HG03108 (cell line): ENCODE measurements around the gene EGFL6.

Experiments used
- ATAC-seq: cut with Tn5 transposase; IDR thresholded peaks from one replicate; pipeline ENCODE4 v1.9.1; 2021; ENCODE audit warnings: moderate library complexity; ENCODE audit not compliant: unreplicated experiment

The EGFL6 gene, protein sequence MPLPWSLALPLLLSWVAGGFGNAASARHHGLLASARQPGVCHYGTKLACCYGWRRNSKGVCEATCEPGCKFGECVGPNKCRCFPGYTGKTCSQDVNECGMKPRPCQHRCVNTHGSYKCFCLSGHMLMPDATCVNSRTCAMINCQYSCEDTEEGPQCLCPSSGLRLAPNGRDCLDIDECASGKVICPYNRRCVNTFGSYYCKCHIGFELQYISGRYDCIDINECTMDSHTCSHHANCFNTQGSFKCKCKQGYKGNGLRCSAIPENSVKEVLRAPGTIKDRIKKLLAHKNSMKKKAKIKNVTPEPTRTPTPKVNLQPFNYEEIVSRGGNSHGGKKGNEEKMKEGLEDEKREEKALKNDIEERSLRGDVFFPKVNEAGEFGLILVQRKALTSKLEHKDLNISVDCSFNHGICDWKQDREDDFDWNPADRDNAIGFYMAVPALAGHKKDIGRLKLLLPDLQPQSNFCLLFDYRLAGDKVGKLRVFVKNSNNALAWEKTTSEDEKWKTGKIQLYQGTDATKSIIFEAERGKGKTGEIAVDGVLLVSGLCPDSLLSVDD

DNA sequence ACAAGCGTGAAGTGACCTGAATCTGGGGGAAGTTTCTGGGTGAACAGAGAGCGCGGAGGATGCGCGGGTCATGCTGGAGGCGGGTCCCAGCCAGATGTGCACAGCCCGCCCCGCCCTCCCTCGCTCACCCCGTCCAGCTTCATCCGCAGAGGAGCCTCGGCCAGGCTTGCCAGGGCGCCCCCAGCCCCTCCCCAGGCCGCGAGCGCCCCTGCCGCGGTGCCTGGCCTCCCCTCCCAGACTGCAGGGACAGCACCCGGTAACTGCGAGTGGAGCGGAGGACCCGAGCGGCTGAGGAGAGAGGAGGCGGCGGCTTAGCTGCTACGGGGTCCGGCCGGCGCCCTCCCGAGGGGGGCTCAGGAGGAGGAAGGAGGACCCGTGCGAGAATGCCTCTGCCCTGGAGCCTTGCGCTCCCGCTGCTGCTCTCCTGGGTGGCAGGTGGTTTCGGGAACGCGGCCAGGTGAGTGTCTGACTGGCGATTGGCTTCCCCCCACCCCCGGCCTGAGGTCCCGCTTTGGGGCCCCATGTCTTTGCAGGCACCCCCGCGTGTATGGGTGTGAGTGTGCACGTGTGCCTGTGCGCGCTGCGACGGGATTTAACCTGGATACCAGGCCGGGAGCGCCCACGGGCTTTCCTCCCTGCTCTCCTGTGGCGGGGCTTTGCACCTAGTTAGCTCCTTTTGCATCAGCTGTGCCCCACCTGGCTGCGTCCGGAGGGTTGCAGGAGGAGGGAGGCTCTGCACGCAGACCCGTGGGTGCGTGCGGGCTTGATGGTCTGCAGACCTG lies at the start of gene EGFL6:
TSS of gene EGFL6 (plus strand) at position 123 of the 782 bp plus-strand sequence. CDS start at position 384, 261 bp downstream.
- ATAC-seq, result no peak

- ATAC-seq, result no peak
Observed at GRCh38 chrX:13520351-13520750, 49.0 kb upstream of the EGFL6 start.

DNA sequence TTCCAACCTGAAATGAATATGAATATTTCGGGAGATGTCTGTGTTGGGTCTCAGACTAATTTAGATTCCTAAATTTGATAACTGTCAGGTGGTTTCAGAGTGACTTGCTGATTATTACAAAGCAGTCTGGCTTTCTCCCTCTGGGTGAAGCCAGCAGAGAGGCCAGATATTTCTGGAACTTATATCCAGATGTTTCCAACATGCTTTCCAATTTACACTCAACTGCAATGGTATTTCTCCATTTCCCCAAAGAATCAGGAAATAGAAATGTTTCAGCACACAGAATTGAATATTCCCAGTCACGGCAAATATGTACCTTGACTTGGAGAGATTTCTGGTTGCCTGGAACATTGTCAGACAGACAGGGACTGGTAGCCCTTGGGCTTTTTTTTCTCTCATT lies 48.5 kb upstream of the EGFL6 start:
- ATAC-seq, result no peak

- ATAC-seq, result no peak
Observed at GRCh38 chrX:13522811-13523210, 46.6 kb upstream of the EGFL6 start.

GRCh38 chrX:13533726-13534125 lies 35.7 kb upstream of the EGFL6 start:
- ATAC-seq, result no peak

DNA sequence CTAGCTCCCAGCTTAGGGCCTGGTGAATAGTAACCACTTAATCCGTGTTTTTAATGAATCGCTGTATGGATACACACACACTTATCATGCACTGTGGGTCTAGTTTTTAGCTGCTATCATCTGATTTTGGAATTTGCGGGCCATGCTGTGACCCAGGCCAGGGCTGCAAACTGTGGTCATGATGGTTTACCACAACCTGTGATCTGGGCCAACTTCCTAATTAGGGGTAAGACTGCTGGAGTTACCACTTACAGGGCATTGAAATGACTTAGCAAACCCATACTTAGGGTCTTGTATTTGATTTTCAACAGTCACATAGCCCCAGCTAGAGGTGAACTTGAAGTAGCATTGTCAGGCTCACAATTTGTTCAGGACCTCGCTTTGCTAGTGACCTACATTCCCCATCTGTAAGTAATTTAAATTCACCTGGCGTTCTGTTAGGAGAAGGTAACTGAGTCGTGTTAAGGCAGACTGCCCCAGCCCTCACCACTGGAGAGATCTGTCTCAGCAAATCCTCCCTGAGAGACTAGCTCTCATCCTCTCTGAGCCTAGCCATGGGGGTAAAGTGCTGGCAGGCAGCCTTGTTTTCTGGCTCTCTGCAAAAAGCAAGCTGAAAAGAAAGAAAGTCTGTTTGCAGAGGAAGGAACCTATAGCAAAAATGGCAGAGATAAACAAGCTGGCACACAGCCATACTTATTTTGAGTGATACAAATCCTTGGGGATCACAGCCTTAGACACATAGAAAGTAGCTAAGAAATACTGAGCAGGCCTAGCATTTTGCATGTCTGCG lies 33.8 kb upstream of the EGFL6 start:
- no peak for ATAC-seq

DNA sequence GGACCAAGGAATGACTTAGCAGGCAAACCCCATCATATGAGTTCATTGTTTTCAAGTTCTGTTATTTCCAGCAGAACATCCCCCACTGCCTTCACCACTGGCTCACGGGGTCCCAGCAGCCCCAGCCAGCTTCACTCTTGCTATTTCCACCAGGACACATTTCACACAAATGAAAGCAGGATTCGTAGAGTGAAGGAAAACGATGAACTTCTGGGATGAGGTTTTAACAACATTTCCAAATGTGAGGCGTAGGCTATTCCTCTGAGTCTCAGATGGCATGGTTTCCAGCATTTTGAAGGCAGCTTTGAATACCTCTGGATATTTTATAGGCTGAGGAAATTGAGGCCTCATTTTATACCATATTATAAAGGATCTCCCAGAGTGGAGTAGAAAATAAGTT lies 32.9 kb upstream of the EGFL6 start:
- no peak for ATAC-seq

GRCh38 chrX:13538414-13538813 lies 31.0 kb upstream of the EGFL6 start:
- ATAC-seq, result no peak

- ATAC-seq, result no peak
Observed at GRCh38 chrX:13540602-13541001, 28.8 kb upstream of the EGFL6 start.

- ATAC-seq, result no peak
Observed at GRCh38 chrX:13545726-13546125, 23.7 kb upstream of the EGFL6 start.

DNA sequence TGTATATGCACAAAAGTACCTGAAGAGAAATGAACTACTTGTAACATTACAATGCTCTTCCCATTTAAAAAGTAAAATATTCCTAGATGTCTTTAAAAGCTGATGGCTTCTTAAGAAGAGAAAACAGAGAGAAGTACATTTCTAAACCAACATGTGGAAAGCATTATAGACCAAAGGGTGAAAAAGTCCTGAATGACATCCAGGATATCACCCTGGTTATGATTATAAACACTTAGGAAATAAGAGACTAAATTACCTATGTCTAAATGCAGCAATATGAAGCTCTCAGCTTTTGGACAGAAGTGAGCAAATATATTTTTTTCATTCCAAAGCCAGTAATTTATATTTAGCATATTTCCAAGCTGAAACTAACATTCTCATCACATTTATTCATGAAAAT lies 21.7 kb upstream of the EGFL6 start:
- ATAC-seq, result no peak

DNA sequence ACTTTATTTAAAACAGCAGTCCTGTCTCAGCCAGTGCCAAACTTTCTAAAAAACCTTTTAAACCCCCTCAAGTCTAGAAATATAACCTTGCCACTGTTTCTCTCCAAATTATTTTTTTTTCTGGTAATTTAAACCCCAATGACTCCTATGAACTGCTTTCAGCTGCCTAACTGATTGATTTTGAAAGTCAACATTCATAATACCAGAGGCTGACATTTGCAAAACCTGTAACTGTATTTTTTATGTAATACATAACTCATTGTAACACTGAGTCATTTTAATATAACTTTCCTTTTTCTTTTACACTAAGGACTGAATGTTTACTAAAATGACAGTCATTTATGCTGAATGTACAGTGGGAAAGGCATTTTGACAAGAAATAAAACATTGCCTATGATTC lies 19.1 kb upstream of the EGFL6 start:
- ATAC-seq, result no peak

- ATAC-seq, result no peak
Observed at GRCh38 chrX:13551610-13552009, 17.8 kb upstream of the EGFL6 start.

- no peak for ATAC-seq
Observed at GRCh38 chrX:13552892-13553291, 16.5 kb upstream of the EGFL6 start.

DNA sequence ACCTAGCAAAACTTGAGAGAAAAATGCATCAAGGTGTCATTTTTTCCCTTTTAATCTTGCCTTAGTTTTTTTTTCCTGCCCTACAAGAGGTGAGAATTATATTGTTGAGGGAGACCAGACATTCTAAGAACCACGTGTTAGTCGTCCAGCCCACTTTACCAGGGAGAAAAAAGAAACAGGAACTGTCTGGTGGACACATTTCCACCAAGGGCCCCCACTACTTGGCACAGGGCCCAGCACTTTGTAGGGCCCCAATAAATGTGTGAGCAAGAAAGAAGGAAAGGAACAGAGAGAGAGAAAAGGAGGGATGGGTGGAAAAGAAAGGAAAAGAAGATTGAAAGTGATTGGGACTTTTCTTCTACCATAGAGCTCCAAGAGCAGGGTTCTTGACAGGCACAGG lies 3.9 kb upstream of the EGFL6 start:
- ATAC-seq, result no peak

DNA sequence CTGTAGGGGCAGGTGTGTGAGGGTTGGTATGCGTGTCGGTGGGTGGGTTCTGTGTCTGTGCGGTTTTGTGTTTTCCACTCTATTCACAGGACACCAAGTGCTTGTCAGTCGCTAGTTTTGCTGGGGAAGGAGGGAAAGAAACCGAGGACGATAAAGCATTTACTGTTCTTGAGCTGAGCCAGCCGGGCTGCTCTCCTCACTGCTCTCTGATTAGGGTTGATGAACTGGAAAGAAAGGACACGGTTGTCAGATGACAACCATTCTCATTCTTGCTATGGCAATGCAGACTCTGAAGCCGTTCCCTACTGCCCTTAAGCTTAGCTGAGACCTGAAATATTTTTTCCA lies 832 bp downstream of the EGFL6 start:
- ATAC-seq, result no peak

DNA sequence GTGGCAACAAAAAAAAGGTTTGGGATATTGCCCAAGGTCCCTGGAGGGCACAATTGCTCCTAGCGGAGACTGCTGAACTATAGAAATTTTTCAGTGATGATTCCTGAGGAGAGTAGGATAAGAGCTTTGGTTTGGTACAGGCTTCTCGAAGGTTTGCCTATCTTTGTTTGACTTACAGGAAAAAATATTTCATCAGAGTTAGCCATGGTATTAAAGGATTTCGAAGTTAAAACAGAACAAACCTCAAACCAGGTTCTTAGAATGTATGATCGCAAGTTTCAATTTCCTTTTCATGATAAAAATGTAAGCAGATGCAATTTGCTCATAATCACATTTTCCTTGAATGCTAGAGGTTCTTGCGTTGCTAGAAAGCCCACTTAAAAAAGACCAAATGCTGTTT lies 1.7 kb downstream of the EGFL6 start:
- ATAC-seq, result no peak

- peak; percentile 66 for ATAC-seq
Observed at GRCh38 chrX:13574600-13574999, 5.2 kb downstream of the EGFL6 start.

- ATAC-seq, result no peak
Observed at GRCh38 chrX:13579661-13580060, 10.3 kb downstream of the EGFL6 start.

DNA sequence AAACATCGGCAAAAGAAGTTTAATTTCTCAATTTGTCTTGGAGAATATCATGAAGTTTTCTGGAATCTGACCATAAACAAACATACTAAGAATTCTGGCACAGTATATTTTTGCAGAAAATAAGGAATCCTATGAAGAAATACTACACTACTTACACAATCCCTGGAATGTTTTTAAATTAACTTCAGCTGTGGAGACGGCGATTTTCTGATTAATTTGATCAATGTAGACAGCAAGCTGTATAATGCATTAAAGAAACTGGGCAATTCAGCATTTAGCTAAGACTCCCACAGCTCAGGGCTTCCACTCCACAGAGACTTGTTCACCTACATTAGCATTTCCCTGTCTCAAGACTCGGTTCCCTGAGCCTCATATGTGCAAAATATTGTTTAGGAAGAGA lies 12.2 kb downstream of the EGFL6 start:
- no peak for ATAC-seq

DNA sequence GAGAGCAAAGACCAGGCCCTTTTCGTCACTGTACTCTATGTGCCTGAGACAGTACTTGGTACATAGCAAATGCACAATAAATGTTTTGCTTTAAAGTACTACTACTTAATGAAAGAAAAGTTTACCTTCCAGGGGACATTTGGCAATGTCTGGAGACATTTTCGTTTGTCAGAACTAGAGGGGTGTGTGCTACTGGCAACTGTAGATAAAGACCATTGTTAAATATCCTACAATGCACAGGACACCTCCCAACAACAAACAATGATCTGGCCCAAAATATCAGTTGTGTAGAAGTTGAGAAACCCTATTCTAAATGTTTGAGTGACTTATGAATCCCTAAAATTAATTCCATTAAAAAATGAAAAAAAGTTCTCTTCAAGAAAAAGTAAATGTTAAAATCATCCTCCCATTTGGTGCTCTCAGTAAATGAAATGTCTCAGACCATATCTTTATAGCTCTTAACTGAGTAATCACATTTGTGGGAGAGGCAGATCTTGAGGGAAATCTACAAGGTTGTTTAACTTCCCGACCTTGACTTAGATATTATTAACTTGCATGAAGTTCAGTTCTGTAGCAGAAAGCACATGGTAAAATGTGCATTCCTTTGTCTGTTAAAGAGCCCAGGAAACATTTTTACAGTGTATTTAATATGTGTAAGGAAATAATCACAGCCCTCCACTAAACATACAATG lies 18.5 kb downstream of the EGFL6 start:
- no peak for ATAC-seq
